PC-9 (cell line): ENCODE results near the gene EGFR.

ENCODE experiments used
- EZH2 ChIP-seq: fragments of 200-600 bp; sonication (generic); IDR thresholded peaks from 2 replicates; pipeline ENCODE4 v1.8.0; 2017; ENCODE audit warnings: antibody characterized with exemption, low read depth
- TF ChIP-seq, protein P1 (sequence below): fragments of 200-600 bp; sonication (generic); conservative IDR thresholded peaks from 2 replicates; pipeline ENCODE4 v1.6.1; 2017; ENCODE audit warnings: mixed run types, antibody characterized with exemption, mild to moderate bottlenecking, moderate library complexity

DNA sequence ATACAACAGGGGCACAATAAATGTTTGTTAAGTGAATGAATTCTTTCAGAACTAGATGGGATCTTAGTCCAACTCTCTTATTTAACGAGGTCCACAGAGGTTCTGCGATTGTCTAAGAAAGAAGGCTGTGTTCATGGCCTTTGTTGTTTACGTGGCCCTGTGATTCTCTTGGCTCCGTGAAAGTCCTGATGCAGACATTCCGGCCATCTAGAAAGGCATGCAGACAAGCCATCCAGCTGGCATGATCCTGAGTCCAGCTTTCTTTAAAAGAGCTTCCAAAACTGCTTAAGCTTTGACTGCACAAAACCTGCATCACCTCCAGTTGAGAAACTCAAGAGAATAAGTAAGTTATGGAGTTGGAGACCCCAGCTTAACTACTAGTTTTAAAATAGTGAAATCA is 26.0 kb downstream of the EGFR start:
- TF ChIP-seq, protein P1, sequence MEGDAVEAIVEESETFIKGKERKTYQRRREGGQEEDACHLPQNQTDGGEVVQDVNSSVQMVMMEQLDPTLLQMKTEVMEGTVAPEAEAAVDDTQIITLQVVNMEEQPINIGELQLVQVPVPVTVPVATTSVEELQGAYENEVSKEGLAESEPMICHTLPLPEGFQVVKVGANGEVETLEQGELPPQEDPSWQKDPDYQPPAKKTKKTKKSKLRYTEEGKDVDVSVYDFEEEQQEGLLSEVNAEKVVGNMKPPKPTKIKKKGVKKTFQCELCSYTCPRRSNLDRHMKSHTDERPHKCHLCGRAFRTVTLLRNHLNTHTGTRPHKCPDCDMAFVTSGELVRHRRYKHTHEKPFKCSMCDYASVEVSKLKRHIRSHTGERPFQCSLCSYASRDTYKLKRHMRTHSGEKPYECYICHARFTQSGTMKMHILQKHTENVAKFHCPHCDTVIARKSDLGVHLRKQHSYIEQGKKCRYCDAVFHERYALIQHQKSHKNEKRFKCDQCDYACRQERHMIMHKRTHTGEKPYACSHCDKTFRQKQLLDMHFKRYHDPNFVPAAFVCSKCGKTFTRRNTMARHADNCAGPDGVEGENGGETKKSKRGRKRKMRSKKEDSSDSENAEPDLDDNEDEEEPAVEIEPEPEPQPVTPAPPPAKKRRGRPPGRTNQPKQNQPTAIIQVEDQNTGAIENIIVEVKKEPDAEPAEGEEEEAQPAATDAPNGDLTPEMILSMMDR: no peak
- TF ChIP-seq EZH2: no peak
